ENCODE data around the gene SLMAP.

DNA sequence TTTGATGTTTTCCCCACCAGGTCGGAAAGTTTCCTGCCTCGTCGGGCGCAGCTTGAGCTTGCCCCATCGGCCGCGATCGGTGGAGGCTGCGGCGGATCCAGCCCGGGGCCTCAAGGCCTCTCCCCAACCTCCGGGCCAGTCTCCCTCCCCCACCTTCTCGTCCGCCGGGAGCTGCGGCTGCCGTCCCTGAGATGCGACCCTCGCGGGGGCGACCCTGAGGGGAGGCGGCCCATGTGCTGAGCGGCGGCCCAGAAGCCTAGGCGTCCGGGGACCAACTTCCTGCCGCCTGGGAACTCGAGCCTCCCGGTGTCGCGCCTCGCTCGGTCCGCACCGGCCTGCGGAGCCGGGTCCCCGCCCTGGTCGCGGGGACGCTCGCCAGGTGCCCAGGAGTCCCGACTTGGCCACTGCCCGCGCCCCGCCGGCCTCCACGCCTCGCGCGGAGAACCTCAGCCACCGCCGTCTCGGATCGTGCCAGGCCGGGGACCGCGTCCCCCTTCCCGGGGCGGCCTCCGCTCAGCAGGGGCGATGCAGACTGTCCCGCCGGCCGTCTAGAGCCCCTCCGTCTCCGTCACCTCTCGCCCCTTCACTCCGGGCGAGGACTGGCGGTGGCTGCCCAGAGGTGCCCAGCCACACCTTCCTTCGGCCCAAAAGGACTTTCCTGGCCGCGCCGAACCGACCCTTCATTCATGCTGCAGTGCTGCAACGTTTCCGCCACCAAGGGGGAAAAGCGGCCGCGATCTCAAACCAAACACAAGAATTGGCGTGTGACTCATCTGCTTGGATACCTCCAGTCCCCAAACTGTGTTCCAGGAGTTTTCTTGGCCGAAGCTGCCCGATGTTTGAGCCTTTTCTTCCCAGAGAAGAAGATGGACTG, 656 bp downstream of the SLMAP start:
- TF ChIP-seq, protein P1, sequence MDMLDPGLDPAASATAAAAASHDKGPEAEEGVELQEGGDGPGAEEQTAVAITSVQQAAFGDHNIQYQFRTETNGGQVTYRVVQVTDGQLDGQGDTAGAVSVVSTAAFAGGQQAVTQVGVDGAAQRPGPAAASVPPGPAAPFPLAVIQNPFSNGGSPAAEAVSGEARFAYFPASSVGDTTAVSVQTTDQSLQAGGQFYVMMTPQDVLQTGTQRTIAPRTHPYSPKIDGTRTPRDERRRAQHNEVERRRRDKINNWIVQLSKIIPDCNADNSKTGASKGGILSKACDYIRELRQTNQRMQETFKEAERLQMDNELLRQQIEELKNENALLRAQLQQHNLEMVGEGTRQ (CRISPR knock-in tag; IDR thresholded peaks at IDR 0.05): no peak
- TF ChIP-seq, protein P2, sequence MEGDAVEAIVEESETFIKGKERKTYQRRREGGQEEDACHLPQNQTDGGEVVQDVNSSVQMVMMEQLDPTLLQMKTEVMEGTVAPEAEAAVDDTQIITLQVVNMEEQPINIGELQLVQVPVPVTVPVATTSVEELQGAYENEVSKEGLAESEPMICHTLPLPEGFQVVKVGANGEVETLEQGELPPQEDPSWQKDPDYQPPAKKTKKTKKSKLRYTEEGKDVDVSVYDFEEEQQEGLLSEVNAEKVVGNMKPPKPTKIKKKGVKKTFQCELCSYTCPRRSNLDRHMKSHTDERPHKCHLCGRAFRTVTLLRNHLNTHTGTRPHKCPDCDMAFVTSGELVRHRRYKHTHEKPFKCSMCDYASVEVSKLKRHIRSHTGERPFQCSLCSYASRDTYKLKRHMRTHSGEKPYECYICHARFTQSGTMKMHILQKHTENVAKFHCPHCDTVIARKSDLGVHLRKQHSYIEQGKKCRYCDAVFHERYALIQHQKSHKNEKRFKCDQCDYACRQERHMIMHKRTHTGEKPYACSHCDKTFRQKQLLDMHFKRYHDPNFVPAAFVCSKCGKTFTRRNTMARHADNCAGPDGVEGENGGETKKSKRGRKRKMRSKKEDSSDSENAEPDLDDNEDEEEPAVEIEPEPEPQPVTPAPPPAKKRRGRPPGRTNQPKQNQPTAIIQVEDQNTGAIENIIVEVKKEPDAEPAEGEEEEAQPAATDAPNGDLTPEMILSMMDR (IDR thresholded peaks at IDR 0.05): no peak
- TF ChIP-seq, protein P3, sequence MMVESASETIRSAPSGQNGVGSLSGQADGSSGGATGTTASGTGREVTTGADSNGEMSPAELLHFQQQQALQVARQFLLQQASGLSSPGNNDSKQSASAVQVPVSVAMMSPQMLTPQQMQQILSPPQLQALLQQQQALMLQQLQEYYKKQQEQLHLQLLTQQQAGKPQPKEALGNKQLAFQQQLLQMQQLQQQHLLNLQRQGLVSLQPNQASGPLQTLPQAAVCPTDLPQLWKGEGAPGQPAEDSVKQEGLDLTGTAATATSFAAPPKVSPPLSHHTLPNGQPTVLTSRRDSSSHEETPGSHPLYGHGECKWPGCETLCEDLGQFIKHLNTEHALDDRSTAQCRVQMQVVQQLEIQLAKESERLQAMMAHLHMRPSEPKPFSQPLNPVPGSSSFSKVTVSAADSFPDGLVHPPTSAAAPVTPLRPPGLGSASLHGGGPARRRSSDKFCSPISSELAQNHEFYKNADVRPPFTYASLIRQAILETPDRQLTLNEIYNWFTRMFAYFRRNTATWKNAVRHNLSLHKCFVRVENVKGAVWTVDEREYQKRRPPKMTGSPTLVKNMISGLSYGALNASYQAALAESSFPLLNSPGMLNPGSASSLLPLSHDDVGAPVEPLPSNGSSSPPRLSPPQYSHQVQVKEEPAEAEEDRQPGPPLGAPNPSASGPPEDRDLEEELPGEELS (CRISPR knock-in tag; IDR thresholded peaks at IDR 0.05): peak; percentile 54; the same call in 1 of the 2 replicates
- TF ChIP-seq, protein P4, sequence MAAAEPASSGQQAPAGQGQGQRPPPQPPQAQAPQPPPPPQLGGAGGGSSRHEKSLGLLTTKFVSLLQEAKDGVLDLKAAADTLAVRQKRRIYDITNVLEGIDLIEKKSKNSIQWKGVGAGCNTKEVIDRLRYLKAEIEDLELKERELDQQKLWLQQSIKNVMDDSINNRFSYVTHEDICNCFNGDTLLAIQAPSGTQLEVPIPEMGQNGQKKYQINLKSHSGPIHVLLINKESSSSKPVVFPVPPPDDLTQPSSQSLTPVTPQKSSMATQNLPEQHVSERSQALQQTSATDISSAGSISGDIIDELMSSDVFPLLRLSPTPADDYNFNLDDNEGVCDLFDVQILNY (CRISPR knock-in tag; IDR thresholded peaks at IDR 0.05): peak; percentile 46; the same call in 1 of the 2 replicates
- TF ChIP-seq, protein P5, sequence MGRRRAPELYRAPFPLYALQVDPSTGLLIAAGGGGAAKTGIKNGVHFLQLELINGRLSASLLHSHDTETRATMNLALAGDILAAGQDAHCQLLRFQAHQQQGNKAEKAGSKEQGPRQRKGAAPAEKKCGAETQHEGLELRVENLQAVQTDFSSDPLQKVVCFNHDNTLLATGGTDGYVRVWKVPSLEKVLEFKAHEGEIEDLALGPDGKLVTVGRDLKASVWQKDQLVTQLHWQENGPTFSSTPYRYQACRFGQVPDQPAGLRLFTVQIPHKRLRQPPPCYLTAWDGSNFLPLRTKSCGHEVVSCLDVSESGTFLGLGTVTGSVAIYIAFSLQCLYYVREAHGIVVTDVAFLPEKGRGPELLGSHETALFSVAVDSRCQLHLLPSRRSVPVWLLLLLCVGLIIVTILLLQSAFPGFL (CRISPR knock-in tag; IDR thresholded peaks at IDR 0.05; ENCODE audit: borderline replicate concordance): no peak
- TF ChIP-seq TP53 (CRISPR knock-in tag; IDR thresholded peaks at IDR 0.05) (no peak), ELF4 (CRISPR knock-in tag; IDR thresholded peaks at IDR 0.05; ENCODE audit: low read depth) (no peak), IRF2 (CRISPR knock-in tag; IDR thresholded peaks at IDR 0.05; ENCODE audit: borderline replicate concordance, low read depth) (no peak), ZNF232 (CRISPR knock-in tag; IDR thresholded peaks at IDR 0.05) (no peak), ZNF121 (CRISPR knock-in tag; IDR thresholded peaks at IDR 0.05) (no peak)

Data from WTC11 (cell line).